ENCODE results near the gene FAM151A.

Gene FAM151A

GRCh38 chr1:54604572-54605370 lies 18.6 kb downstream of the FAM151A start:
- no peak for TF ChIP-seq RAD21 (IDR thresholded peaks at IDR 0.05; ENCODE audit: low read depth)
- TF ChIP-seq TEAD4 (IDR thresholded peaks at IDR 0.05): no peak
- no peak for TF ChIP-seq EP300 (IDR thresholded peaks at IDR 0.05; ENCODE audit: borderline replicate concordance)
- TF ChIP-seq ZBTB7A (IDR thresholded peaks at IDR 0.05; ENCODE audit: low read depth): no peak

- no peak for TF ChIP-seq REST (IDR thresholded peaks at IDR 0.05; ENCODE audit: low read depth)
- no peak for TF ChIP-seq TAF1 (IDR thresholded peaks at IDR 0.05; ENCODE audit: low read depth)
- TF ChIP-seq EGR1 (IDR thresholded peaks at IDR 0.05): no peak
- no peak for TF ChIP-seq NFIC (IDR thresholded peaks at IDR 0.05)
- TF ChIP-seq EP300 (IDR thresholded peaks at IDR 0.05; ENCODE audit: borderline replicate concordance): no peak
- no peak for TF ChIP-seq TCF12 (IDR thresholded peaks at IDR 0.05; ENCODE audit: low read depth)
- no peak for TF ChIP-seq CREB1 (IDR thresholded peaks at IDR 0.05; ENCODE audit: low read depth)
- no peak for TF ChIP-seq TEAD4 (IDR thresholded peaks at IDR 0.05)
- no peak for TF ChIP-seq USF1 (IDR thresholded peaks at IDR 0.05)
- no peak for TF ChIP-seq YY1 (IDR thresholded peaks at IDR 0.05; ENCODE audit: low read depth)
- TF ChIP-seq MAX (IDR thresholded peaks at IDR 0.05): no peak
- no peak for TF ChIP-seq RAD21 (IDR thresholded peaks at IDR 0.05; ENCODE audit: low read depth)
Measured at GRCh38 chr1:54604051-54604450, 19.3 kb downstream of the FAM151A start.

- TF ChIP-seq TEAD4 (IDR thresholded peaks at IDR 0.05): no peak
- TF ChIP-seq REST (IDR thresholded peaks at IDR 0.05; ENCODE audit: low read depth): no peak
- no peak for TF ChIP-seq TAF1 (IDR thresholded peaks at IDR 0.05; ENCODE audit: low read depth)
- no peak for TF ChIP-seq TCF12 (IDR thresholded peaks at IDR 0.05; ENCODE audit: low read depth)
- TF ChIP-seq EP300 (IDR thresholded peaks at IDR 0.05; ENCODE audit: borderline replicate concordance): no peak
- TF ChIP-seq YY1 (IDR thresholded peaks at IDR 0.05; ENCODE audit: low read depth): no peak
- no peak for TF ChIP-seq NFIC (IDR thresholded peaks at IDR 0.05)
- TF ChIP-seq ZBTB7A (IDR thresholded peaks at IDR 0.05; ENCODE audit: low read depth): no peak
- TF ChIP-seq USF1 (IDR thresholded peaks at IDR 0.05): no peak
- TF ChIP-seq CEBPB (IDR thresholded peaks at IDR 0.05): no peak
- TF ChIP-seq FOXM1 (IDR thresholded peaks at IDR 0.05; ENCODE audit: borderline replicate concordance, low read depth): no peak
Measured at GRCh38 chr1:54603241-54603640, 20.1 kb downstream of the FAM151A start.

- TF ChIP-seq NFIC (IDR thresholded peaks at IDR 0.05) (no peak), TCF12 (IDR thresholded peaks at IDR 0.05; ENCODE audit: low read depth) (no peak), RAD21 (IDR thresholded peaks at IDR 0.05; ENCODE audit: low read depth) (no peak), TEAD4 (IDR thresholded peaks at IDR 0.05) (no peak), FOXM1 (IDR thresholded peaks at IDR 0.05; ENCODE audit: borderline replicate concordance, low read depth) (no peak), MAX (IDR thresholded peaks at IDR 0.05) (no peak)
Measured at GRCh38 chr1:54602554-54602953, 20.8 kb downstream of the FAM151A start.

GRCh38 chr1:54601730-54602129 lies 21.6 kb downstream of the FAM151A start:
- no peak for TF ChIP-seq TCF12 (IDR thresholded peaks at IDR 0.05; ENCODE audit: low read depth)
- no peak for TF ChIP-seq RAD21 (IDR thresholded peaks at IDR 0.05; ENCODE audit: low read depth)
- TF ChIP-seq REST (IDR thresholded peaks at IDR 0.05; ENCODE audit: low read depth): no peak
- TF ChIP-seq TAF1 (IDR thresholded peaks at IDR 0.05; ENCODE audit: low read depth): no peak
- TF ChIP-seq CEBPB (IDR thresholded peaks at IDR 0.05): no peak
- no peak for TF ChIP-seq CREB1 (IDR thresholded peaks at IDR 0.05; ENCODE audit: low read depth)
- no peak for TF ChIP-seq ZBTB7A (IDR thresholded peaks at IDR 0.05; ENCODE audit: low read depth)
- TF ChIP-seq FOXM1 (IDR thresholded peaks at IDR 0.05; ENCODE audit: borderline replicate concordance, low read depth): no peak
- TF ChIP-seq YY1 (IDR thresholded peaks at IDR 0.05; ENCODE audit: low read depth): no peak
- no peak for TF ChIP-seq NFIC (IDR thresholded peaks at IDR 0.05)
- no peak for TF ChIP-seq EGR1 (IDR thresholded peaks at IDR 0.05)
- TF ChIP-seq MAX (IDR thresholded peaks at IDR 0.05): no peak
- TF ChIP-seq TEAD4 (IDR thresholded peaks at IDR 0.05): no peak
- no peak for TF ChIP-seq EP300 (IDR thresholded peaks at IDR 0.05; ENCODE audit: borderline replicate concordance)
- no peak for TF ChIP-seq USF1 (IDR thresholded peaks at IDR 0.05)
